ENCODE measurements around the gene TKTL1. TPM values are rescaled to one million over a fixed set of nuclear protein-coding genes. Genes with fewer than 3 reads are reported as not detected.

TKTL1 gene
- total RNA-seq, 4 donors from 2014 or later: 0.24 to 0.51 (median 0.34) TPM; not detected in 1

Other genes with a start within 250 kb of the TKTL1 start
- gene MECP2, start 198.1 kb upstream of the TKTL1 start, total RNA-seq: 10 to 100 TPM; 19.7 to 76.0 (median 33.9) TPM
- not detected for gene OPN1LW, start 151.6 kb upstream of the TKTL1 start, total RNA-seq
- gene OPN1MW, start 113.2 kb upstream of the TKTL1 start, total RNA-seq: not detected
- not detected for gene OPN1MW2, start 76.0 kb upstream of the TKTL1 start, total RNA-seq
- not detected for gene OPN1MW3, start 38.2 kb upstream of the TKTL1 start, total RNA-seq
- gene TEX28, start 671 bp upstream of the TKTL1 start, total RNA-seq: 1 to 10 TPM in 1 of 4 donors, not detected in 3; 3.3 TPM
- gene FLNA, start 78.8 kb downstream of the TKTL1 start, total RNA-seq: 100 to 1,000 TPM; 374 to 402 (median 386) TPM
- 10 to 100 TPM; 34.4 to 57.0 (median 53.0) TPM for gene EMD, start 83.5 kb downstream of the TKTL1 start, total RNA-seq
- gene RPL10, start 102.6 kb downstream of the TKTL1 start, total RNA-seq: 1,000 to 10,000 TPM; 3,684 to 7,390 (median 6,600) TPM
- 10 to 100 TPM; 14.6 to 30.7 (median 21.2) TPM for gene DNASE1L1, start 113.5 kb downstream of the TKTL1 start, total RNA-seq
- gene TAFAZZIN, start 115.7 kb downstream of the TKTL1 start, total RNA-seq: 100 to 1,000 TPM in 1 of 4 donors, 10 to 100 TPM in 3; 37.7 to 122 (median 47.8) TPM
- 10 to 100 TPM; 47.0 to 64.4 (median 60.0) TPM for gene ATP6AP1, start 132.9 kb downstream of the TKTL1 start, total RNA-seq
- gene GDI1, start 141.4 kb downstream of the TKTL1 start, total RNA-seq: 100 to 1,000 TPM in 1 of 4 donors, 10 to 100 TPM in 3; 64.9 to 115 (median 73.6) TPM
- gene FAM50A, start 148.3 kb downstream of the TKTL1 start, total RNA-seq: 10 to 100 TPM; 16.2 to 31.5 (median 23.3) TPM
- 10 to 100 TPM; 12.0 to 52.0 (median 29.6) TPM for gene PLXNA3, start 162.5 kb downstream of the TKTL1 start, total RNA-seq
- 10 to 100 TPM in 3 of 4 donors, 1 to 10 TPM in 1; 8.0 to 44.4 (median 28.6) TPM for gene LAGE3, start 183.5 kb downstream of the TKTL1 start, total RNA-seq
- 10 to 100 TPM; 25.8 to 50.5 (median 46.4) TPM for gene UBL4A, start 190.8 kb downstream of the TKTL1 start, total RNA-seq
- 10 to 100 TPM; 16.5 to 45.0 (median 38.8) TPM for gene SLC10A3, start 194.8 kb downstream of the TKTL1 start, total RNA-seq
- 10 to 100 TPM; 33.5 to 40.6 (median 36.6) TPM for gene FAM3A, start 220.4 kb downstream of the TKTL1 start, total RNA-seq